Activated T-cell treated with anti-CD3 and anti-CD28 coated beads, Interleukin-2, amount 50 U/mL, for 4 hours (primary cell): ENCODE results near the gene SERTAD2. TPM values are rescaled to one million over a fixed set of nuclear protein-coding genes. Genes with fewer than 3 reads are reported as not detected.

Experiments
- ATAC-seq, 2 donors: fragments of 200-7000 bp; cut with Tn5 transposase; one replicate each; pipeline ENCODE4 v1.10.0; 2021
- DNase-seq: peaks from one replicate; pipeline ENCODE4 v3.0.0-alpha.2; 2020
- H3K27me3 Mint-ChIP-seq: one replicate; pipeline ENCODE4 v1.8.0; 2021; ENCODE audit warnings: low read depth, mixed read lengths
- H3K36me3 Mint-ChIP-seq: one replicate; pipeline ENCODE4 v1.8.0; 2022; ENCODE audit warnings: mixed read lengths; ENCODE audit not compliant: insufficient read depth
- H3K4me1 Mint-ChIP-seq: one replicate; pipeline ENCODE4 v1.8.0; 2021; ENCODE audit warnings: low read depth, mixed read lengths
- H3K4me3 Mint-ChIP-seq: one replicate; pipeline ENCODE4 v1.8.0; 2021; ENCODE audit warnings: mild to moderate bottlenecking, moderate library complexity, mixed read lengths
- H3K9me3 Mint-ChIP-seq: one replicate; pipeline ENCODE4 v1.8.0; 2021; ENCODE audit warnings: mixed read lengths
- total RNA-seq, 3 donors: library from RNA; stranded (reverse); gene quantifications; one replicate each; pipeline ENCODE4 v1.2.1, GENCODE V29; 2021

The SERTAD2 gene
- total RNA-seq, 3 donors from 2014 or later, result 10.5 to 14.2 (median 12.7) TPM

DNA sequence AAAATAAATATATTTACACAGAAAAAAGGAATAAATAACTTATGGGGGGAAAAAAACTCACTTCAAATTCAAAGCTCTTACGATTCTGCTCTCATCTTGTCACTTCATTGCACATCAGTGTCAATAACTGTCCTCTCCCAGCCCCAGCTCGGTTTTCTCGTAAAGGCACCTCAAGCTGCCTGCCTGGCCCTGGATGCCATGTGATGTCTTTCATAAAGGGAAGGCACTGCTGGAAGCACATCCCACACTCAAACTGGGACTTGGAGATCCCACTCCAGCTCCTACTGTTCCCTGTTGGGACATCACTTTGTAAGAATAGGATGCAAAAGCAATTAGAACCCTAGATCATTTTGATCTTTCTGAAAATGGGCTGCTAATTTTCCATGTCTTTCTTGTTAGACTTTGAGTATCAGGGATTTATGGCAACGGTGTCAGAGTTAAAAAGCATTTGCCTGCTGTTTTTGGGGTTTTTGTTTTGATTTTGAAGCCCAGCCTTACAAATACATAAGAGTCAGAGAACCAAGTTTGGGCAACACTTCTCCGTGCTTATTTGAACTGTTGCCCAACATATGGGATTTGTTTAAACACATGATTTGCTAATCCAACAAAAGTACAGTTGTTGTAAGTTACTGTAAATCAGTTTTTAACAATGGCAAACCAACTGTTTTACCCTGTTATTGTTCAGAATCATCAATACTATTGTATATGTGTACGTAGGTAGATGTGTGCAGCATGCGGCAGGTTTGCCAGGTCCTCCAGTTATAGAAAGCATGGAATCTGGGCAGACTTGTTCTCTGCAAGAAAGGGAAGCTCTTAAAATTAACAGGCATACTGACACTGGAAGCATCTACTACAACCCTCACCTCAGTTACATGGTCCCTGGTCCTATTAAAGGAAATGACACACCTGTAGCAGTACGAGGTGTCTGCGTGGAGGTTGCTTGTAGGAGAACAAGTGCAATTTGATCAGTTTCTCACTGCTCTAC, 20.6 kb downstream of the SERTAD2 start:
- Mint-ChIP-seq H3K4me1 (peaks cover 26% of the 10 kb centered on the region), H3K36me3 (peaks cover 18% of the 10 kb centered on the region), H3K27me3 (no peaks in the 10 kb centered on the region), H3K4me3 (no peak overlapping the region), H3K9me3 (no peaks in the 10 kb centered on the region)
- DNase-seq (no peak), ATAC-seq (no peak)

DNA sequence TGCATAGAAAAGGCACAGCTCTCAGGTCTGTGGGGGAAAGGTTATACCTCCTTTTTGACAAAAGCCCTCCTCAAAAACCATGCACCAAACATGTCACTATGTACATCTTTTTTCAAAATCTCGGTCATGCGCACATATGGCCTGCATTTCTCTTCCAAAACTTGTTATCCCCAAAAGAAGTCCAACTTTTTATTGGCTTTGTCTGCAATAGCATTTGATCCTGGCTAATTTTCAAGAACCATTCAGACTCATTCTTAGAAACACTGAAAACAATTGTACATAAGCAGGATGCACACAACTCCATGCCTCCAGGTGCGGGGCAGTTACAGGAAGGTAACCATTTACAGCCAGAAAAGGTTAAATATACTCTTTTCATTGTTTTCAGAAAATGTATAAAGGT, 21.9 kb downstream of the SERTAD2 start:
- H3K9me3 Mint-ChIP-seq, result no peaks in the 10 kb centered on the region
- H3K36me3 Mint-ChIP-seq, result peaks cover 18% of the 10 kb centered on the region
- H3K4me3 Mint-ChIP-seq, result no peak overlapping the region
- ATAC-seq (no peak), DNase-seq (no peak)
- peaks cover 12% of the 10 kb centered on the region for H3K4me1 Mint-ChIP-seq
- no peaks in the 10 kb centered on the region for H3K27me3 Mint-ChIP-seq

DNA sequence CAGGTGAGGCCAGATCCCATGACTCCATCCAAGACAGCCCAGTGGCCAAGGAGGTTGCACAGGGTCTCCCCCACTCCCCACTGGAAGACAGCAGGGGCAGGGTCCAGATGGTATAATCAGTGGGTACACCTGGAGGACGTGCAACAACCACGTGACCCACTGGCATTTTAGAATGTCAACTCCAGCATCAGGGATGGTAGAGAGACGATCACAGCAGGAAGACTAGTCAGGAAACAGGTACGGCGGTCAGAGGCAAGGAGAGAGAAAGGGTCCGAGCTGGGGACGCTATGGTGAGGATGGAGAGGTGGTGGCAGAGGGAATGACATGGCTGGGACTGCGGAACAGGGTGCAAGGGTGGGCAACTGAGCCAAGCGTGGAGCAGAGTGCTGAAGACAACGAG, 23.0 kb downstream of the SERTAD2 start:
- no peak for DNase-seq
- no peaks in the 10 kb centered on the region for H3K9me3 Mint-ChIP-seq
- no peak overlapping the region for H3K4me3 Mint-ChIP-seq
- H3K36me3 Mint-ChIP-seq, result peaks cover 12% of the 10 kb centered on the region
- no peaks in the 10 kb centered on the region for H3K27me3 Mint-ChIP-seq
- peaks cover 3% of the 10 kb centered on the region for H3K4me1 Mint-ChIP-seq
- no peak for ATAC-seq

DNA sequence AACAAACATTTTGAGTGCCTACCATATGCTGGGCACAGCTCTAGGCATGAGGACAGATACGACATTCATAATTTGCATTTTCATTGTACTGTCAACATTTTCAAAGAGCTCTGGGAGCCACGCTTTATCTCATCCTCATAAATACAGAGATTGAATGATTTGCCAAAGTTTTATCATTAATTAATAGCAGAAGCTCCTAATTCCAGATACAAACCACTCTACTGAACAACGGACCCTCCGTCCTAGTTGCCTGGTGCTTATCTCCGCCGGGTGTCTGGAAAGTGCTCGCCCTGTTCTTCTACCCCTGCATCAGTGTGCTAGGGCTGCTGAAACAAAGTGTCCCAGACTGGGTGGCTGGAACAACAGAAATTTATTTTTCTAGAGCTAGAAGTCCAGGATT, 23.8 kb downstream of the SERTAD2 start:
- Mint-ChIP-seq H3K4me3 (no peak overlapping the region), H3K36me3 (peaks cover 8% of the 10 kb centered on the region), H3K4me1 (no peaks in the 10 kb centered on the region), H3K9me3 (no peaks in the 10 kb centered on the region), H3K27me3 (no peaks in the 10 kb centered on the region)
- ATAC-seq (no peak), DNase-seq (no peak)

DNA sequence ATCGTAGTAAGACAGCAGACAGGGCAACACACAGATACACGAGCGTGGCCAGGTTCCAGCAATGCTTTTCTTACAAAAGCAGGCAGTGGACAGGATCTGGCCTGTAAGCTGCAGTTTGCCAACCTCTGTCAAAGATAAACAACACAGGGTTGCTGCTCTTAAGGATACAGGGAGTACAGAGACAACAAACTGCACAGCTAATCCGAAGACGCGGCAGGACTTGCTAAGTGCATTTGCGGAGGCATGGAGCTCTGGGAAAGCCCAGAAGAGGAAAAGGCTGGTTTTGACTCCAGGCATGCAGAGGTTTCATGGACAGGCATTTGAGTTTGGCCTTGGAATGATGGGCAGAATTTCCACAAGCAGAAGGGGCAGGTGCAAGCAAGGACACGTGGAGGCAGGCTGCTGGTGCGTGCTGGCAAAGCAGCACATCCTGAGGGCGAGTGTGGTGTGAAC, 24.4 kb downstream of the SERTAD2 start:
- Mint-ChIP-seq H3K9me3 (no peaks in the 10 kb centered on the region), H3K4me1 (no peaks in the 10 kb centered on the region), H3K27me3 (no peaks in the 10 kb centered on the region), H3K4me3 (no peak overlapping the region), H3K36me3 (peaks cover 8% of the 10 kb centered on the region)
- ATAC-seq (no peak), DNase-seq (no peak)

DNA sequence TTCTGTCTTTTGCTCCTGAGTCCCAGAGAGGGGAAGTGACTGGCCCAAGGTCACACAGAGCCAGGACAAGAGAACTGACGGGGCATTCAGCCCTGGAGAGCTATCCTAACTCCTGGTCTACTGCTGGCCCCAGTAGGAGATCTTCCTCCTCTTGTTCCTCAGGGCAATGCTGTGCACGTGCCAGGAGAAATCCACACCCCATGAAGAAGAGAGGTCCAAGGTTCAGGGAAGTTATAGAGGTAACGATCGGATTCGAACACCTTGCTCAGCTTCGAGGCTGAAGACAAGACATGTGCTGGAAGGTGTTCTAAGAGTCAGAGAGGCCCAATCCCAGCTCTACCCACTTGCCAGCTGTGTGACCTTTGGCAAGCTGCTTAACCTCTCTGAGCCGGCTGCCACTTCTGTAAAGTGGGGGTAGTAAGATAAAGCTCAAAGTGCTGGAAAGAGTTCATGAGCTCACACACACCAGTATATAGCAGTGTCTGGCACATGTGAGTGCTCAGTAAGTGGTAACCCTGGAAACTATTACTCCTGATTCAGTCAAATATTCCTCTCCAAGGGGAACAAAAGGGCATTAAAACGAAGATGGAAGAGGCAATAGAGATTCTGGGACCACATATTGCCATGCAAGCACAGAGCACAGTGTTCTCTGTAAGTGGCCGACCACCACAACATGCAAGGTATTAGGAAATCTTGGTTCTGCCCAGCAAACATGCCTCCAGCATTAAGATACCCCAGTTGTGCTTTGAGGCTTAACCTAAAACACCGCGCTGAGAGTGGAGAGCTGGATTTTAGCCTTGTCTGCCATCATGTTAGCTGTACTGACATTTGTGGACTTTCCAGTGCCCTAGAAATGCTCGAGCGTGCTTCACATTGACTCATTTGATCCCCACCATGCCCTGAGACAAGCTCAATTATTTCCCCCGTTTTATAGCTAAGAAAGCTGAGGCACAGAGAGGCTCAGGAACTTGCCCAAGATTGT, 25.6 kb downstream of the SERTAD2 start:
- Mint-ChIP-seq H3K36me3 (peaks cover 7% of the 10 kb centered on the region), H3K27me3 (no peaks in the 10 kb centered on the region), H3K9me3 (no peaks in the 10 kb centered on the region), H3K4me1 (no peaks in the 10 kb centered on the region), H3K4me3 (no peak overlapping the region)
- DNase-seq (no peak), ATAC-seq (no peak)

DNA sequence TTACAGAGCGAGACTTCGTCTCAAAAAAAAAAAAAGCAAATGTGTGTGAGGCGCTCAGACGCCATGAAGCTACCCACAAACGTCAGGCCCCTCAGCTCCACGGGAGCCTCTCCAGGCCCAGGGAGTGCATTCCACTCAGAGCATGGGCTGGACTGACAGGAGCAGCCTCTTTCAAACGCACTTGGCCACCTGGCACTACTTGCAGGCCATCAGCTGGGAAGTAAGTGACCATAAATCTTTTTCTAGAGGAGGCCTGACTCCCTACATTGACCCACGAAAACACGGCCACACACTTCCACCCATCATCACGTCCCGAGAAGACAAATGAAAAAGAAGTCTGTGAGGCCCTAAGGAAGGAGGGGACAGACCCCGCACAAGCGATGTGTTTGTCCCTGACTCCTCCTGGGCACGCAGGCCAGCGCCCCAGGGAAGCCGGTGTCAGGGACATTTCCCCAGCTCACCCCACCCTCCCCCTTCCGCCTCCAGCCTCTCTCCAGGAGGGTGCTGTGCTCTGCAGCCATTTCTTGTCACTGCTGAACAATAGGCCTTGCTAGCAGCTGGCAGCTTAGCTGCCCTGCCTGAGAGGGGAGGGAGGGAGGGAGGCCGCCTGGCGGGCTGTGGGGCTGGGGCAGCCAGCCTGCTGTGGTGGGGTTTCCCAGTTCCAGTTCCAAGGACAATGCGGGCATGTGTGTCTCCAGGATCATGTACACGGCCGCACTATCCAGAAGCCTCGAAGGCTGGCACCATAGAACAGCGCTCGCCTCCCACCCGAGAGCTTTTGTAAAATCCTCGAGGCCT, 26.6 kb downstream of the SERTAD2 start:
- DNase-seq (no peak), ATAC-seq (no peak)
- Mint-ChIP-seq H3K4me1 (no peaks in the 10 kb centered on the region), H3K4me3 (no peak overlapping the region), H3K36me3 (peaks cover 4% of the 10 kb centered on the region), H3K27me3 (no peaks in the 10 kb centered on the region), H3K9me3 (no peaks in the 10 kb centered on the region)

DNA sequence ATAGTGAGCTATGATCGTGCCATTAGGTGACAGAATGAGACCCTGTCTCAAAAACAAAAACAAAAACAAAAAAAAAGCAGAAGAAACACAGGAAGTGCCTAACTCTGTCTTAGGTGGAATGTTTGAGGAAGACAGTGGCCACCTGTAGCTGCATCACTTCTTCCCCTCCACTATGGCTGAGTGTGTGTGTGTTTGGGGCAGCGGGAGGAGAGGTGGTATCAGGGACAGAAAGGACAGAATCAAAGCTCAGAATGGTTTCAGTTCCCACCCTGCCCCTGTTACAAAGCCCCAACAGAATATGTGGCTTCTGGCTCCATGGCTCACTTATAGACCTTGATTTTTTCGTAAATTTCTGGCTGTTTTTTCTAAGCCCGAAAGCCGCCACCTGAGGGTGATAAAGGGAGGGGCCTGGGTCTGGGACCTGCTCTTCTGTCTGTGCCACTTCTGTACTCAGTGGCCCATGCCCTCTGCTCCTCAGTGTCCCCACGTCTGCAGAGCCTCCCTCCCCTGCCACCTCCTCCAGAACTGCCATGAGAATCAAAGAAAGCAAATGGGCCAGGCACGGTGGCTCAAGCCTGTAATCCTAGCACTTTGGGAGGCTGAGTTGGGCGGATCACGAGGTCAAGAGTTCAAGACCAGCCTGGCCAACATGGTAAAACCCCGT, 27.4 kb downstream of the SERTAD2 start:
- H3K4me1 Mint-ChIP-seq, result no peaks in the 10 kb centered on the region

DNA sequence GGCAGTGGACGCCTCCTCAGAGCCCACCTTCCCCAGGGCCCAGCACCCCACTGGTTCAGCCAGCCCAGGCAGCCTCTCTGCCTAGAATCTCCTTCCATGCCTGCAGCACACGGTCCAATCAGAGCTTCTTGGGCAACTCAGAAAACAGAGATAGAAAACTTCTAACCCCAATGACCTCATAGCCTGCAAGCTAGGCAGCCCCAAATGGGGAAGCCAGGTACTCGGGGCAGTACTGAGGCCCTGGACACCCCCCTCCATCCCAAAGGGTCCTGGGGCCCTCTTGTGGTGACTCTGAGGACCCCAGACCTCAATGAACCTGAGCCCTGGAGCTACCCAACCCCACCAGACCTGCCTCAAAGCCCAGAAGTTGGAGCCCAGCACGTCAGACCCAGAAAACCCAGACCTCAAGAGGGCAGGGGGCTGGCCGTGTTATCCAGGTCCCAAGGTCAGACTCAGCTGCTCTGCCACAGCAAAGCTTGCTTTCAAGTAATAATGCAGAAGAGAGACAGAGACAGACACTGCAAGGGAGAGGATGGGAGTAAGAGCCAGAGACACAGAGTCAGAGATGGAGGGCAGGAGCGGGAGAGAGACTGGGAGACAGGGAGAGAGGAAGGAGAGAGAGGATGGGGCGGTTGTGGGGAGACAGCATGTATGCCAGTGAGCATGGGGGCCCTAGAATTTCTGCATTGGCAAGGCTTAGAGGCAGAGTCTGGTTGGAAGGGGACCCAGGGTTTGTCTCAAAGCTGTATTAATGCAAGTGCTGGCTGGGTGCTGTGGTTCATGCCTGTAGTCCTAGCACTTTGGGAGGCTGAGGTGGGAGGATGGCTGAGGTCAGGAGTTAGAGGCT, 28.2 kb downstream of the SERTAD2 start:
- no peak overlapping the region for H3K4me3 Mint-ChIP-seq
- H3K4me1 Mint-ChIP-seq, result no peaks in the 10 kb centered on the region
- no peaks in the 10 kb centered on the region for H3K9me3 Mint-ChIP-seq
- no peaks in the 10 kb centered on the region for H3K27me3 Mint-ChIP-seq
- DNase-seq, result no peak
- no peaks in the 10 kb centered on the region for H3K36me3 Mint-ChIP-seq
- no peak for ATAC-seq

More for the DNA sequence above, 27.4 kb downstream of the SERTAD2 start:
- Mint-ChIP-seq H3K36me3 (peaks cover 4% of the 10 kb centered on the region), H3K27me3 (no peaks in the 10 kb centered on the region), H3K9me3 (no peaks in the 10 kb centered on the region), H3K4me3 (no peak overlapping the region)
- no peak for ATAC-seq
- DNase-seq, result no peak

DNA sequence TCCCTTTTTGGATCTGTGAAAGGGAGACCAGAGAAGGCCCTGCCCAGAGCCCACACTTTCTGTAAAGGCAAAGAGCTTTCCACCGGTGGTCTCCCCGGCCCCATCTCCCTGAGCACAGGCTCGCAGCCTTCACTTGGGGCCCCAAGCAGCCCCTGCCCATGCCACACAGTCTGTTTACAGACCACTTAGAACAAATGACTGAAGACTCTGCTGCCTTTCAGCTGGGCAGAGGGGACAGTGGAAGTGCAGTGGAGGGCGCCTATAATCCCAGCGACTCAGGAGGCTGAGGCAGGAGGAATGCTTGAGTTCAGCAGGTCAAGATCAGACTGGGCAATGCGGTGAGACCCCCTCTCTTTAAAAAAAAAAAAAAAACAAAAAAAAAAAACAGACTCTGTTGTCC, 28.9 kb downstream of the SERTAD2 start:
- no peaks in the 10 kb centered on the region for H3K9me3 Mint-ChIP-seq
- DNase-seq, result no peak
- no peaks in the 10 kb centered on the region for H3K4me1 Mint-ChIP-seq
- no peaks in the 10 kb centered on the region for H3K27me3 Mint-ChIP-seq
- no peak for ATAC-seq
- H3K36me3 Mint-ChIP-seq, result no peaks in the 10 kb centered on the region
- no peak overlapping the region for H3K4me3 Mint-ChIP-seq

DNA sequence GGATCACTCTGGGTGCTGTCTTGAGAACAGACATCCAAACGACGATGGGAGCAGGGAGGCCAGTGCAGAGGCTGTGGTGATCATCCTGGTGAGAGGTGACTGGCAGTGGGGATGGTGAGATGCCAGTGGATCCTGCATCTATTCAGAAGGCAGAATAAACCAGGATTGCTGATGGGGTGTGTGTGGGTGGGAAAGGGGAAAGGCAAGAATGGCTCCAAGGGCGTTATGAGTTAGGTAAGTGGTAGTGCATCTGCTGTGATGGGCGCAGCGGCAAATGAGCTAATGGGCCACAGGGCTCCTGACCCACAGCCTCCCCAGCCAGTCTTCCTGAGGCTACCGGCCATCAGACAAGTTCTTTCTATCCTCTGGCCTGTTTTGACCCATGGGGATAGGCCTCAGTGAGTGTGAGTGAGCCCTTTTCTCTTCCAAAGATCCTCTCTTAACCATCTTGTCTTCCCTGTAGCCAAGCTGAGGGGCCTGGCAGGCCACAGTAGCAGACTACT, 29.6 kb downstream of the SERTAD2 start:
- Mint-ChIP-seq H3K4me1 (no peaks in the 10 kb centered on the region), H3K4me3 (no peak overlapping the region)

DNA sequence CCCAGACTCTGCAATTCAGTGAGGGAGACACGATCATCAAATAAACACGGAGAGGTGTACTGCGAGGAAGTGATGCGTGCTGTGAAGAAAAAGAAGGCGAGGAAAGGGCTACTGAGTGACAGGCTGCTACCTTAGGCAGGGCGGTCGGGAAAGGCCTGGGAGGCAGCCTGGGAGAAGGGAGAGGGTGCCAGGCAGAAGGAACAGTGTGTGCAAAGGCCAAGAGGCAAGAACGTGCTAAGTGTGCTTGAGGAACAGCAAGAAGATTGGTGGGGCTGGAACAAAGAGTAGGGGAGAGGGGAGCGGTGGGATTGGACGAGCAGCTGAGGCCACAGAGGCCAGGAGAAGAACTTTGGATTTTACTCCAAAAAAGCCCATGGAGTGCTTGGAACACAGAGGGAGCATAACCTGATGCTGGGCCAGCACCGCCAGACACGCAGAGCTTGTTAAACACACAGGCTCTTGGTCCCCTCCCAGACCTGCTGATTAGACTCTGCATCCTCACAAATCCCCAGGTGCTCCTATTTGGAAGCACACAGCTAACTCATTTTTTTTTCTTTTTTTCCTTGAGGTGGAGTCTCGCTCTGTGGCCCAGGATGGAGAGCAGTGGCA, 30.4 kb downstream of the SERTAD2 start:
- Mint-ChIP-seq H3K36me3 (no peaks in the 10 kb centered on the region), H3K9me3 (no peaks in the 10 kb centered on the region), H3K4me3 (no peak overlapping the region), H3K4me1 (no peaks in the 10 kb centered on the region), H3K27me3 (no peaks in the 10 kb centered on the region)
- ATAC-seq (no peak), DNase-seq (no peak)

More for the DNA sequence above, 29.6 kb downstream of the SERTAD2 start:
- ATAC-seq (no peak), DNase-seq (no peak)
- H3K36me3 Mint-ChIP-seq, result no peaks in the 10 kb centered on the region
- no peaks in the 10 kb centered on the region for H3K9me3 Mint-ChIP-seq
- no peaks in the 10 kb centered on the region for H3K27me3 Mint-ChIP-seq
